WI38 (cell line): ENCODE results near the gene ZSCAN25.

Source experiments
- H3K4me3 ChIP-seq: 2 replicates; pipeline ENCODE4 v1.5.1; 2011; ENCODE audit warnings: low read depth, mild to moderate bottlenecking, control low read depth, low read length
- CTCF ChIP-seq: IDR thresholded peaks from 2 replicates; pipeline ENCODE4 v1.5.1; 2012; ENCODE audit warnings: low read depth, mild to moderate bottlenecking, control low read depth, low read length

ZSCAN25 gene

GRCh38 chr7:99668541-99668940 lies 51.8 kb downstream of the ZSCAN25 start:
- H3K4me3 ChIP-seq, result no peak overlapping the region

GRCh38 chr7:99669782-99670181 lies 53.0 kb downstream of the ZSCAN25 start:
- TF ChIP-seq CTCF, result no peak

More at GRCh38 chr7:99668541-99668940, 51.8 kb downstream of the ZSCAN25 start:
- TF ChIP-seq CTCF, result no peak

GRCh38 chr7:99672573-99672972 lies 55.8 kb downstream of the ZSCAN25 start:
- no peak overlapping the region for H3K4me3 ChIP-seq
- TF ChIP-seq CTCF, result no peak

More at GRCh38 chr7:99669782-99670181, 53.0 kb downstream of the ZSCAN25 start:
- H3K4me3 ChIP-seq, result no peak overlapping the region

GRCh38 chr7:99674995-99675742 lies 58.4 kb downstream of the ZSCAN25 start:
- TF ChIP-seq CTCF, result no peak
- H3K4me3 ChIP-seq, result no peak overlapping the region

GRCh38 chr7:99677013-99677647 lies 60.4 kb downstream of the ZSCAN25 start:
- no peak for TF ChIP-seq CTCF

GRCh38 chr7:99677648-99678045 lies 60.9 kb downstream of the ZSCAN25 start:
- TF ChIP-seq CTCF, result no peak
- no peak overlapping the region for H3K4me3 ChIP-seq

More at GRCh38 chr7:99677013-99677647, 60.4 kb downstream of the ZSCAN25 start:
- H3K4me3 ChIP-seq, result no peak overlapping the region

- TF ChIP-seq CTCF, result no peak
- no peak overlapping the region for H3K4me3 ChIP-seq
Measured at GRCh38 chr7:99679032-99679399, 62.3 kb downstream of the ZSCAN25 start.
